ENCODE results near the gene IL18BP.

DNA sequence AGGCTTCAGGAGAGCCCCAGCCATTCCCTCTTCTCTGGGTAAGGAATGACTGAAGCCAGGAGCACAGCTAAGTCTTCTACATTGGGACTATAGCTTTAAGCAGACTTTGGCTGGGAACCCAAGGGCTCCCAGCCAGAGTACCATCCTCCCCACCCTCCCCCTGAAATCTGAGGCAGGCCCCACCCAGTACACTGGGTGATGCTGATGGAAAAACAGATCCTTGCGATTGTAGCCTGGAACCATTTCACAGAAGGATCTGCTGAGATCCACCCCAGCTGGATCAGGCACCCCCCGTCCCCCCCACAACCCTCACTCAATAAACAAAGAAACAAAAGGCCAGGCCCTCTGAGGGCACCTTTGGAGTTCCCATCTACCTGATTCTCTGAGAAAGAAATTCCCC is 39.8 kb downstream of the IL18BP start:
- TF ChIP-seq, protein P1, sequence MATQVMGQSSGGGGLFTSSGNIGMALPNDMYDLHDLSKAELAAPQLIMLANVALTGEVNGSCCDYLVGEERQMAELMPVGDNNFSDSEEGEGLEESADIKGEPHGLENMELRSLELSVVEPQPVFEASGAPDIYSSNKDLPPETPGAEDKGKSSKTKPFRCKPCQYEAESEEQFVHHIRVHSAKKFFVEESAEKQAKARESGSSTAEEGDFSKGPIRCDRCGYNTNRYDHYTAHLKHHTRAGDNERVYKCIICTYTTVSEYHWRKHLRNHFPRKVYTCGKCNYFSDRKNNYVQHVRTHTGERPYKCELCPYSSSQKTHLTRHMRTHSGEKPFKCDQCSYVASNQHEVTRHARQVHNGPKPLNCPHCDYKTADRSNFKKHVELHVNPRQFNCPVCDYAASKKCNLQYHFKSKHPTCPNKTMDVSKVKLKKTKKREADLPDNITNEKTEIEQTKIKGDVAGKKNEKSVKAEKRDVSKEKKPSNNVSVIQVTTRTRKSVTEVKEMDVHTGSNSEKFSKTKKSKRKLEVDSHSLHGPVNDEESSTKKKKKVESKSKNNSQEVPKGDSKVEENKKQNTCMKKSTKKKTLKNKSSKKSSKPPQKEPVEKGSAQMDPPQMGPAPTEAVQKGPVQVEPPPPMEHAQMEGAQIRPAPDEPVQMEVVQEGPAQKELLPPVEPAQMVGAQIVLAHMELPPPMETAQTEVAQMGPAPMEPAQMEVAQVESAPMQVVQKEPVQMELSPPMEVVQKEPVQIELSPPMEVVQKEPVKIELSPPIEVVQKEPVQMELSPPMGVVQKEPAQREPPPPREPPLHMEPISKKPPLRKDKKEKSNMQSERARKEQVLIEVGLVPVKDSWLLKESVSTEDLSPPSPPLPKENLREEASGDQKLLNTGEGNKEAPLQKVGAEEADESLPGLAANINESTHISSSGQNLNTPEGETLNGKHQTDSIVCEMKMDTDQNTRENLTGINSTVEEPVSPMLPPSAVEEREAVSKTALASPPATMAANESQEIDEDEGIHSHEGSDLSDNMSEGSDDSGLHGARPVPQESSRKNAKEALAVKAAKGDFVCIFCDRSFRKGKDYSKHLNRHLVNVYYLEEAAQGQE (IDR thresholded peaks at IDR 0.05; ENCODE audit: borderline replicate concordance), result no peak
- TF ChIP-seq, protein P1 (CRISPR knock-in tag; IDR thresholded peaks at IDR 0.05; ENCODE audit: low read depth), result no peak
- TF ChIP-seq TARDBP (IDR thresholded peaks at IDR 0.05) (no peak), CTCF (IDR thresholded peaks at IDR 0.05 in 2 of 3, conservative IDR thresholded peaks at IDR 0.05 in 1 of 3; ENCODE audit: insufficient read depth in 2 of 3, low read depth in 1 of 3, low read length in 3 of 3) (no peak), SMC3 (conservative IDR thresholded peaks at IDR 0.05; ENCODE audit: insufficient read depth, low read depth, low read length) (no peak), FOXA1 (IDR thresholded peaks at IDR 0.05; ENCODE audit: borderline replicate concordance) (no peak), ZFP1 (CRISPR knock-in tag; IDR thresholded peaks at IDR 0.05) (no peak), NFIC (IDR thresholded peaks at IDR 0.05) (no peak)
